ENCODE data around the gene ZNF43. TPM values are rescaled to one million over a fixed set of nuclear protein-coding genes. Genes with fewer than 3 reads are reported as not detected.
A peak's percentile ranks its signal among the peaks of the same experiment; 100 is the strongest.

The ZNF43 gene
- polyA plus RNA-seq, 1 experiment: 6.3 TPM

DNA sequence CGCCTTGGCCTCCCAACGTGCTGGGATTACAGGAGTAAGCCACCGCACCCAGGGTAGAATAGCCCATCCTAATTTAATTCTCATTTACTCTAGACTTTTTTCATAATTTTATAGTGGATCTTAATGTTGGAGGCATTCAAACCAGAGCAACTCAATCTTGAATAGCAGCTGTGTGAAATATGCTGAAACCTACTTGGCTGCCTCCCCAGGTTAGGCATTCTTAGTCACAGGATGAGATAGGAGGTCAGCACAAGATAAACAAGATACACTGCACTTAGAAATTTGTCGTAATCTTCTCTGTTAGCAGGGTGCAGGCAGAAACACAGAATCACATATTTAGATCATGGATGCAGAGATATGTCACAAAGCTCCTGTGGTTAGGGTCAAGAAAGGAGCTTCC lies 2.7 kb upstream of the ZNF43 start:
- no peak for DNase-seq (ENCODE audit: low read depth, low spot score)
- Histone ChIP-seq H3K4me3 (ENCODE audit: low read depth, low read length) (no peak overlapping the region), H3K9me3 (ENCODE audit: control insufficient read depth, insufficient read depth, low read length) (peaks cover 16% of the 10 kb centered on the region), H3K27me3 (ENCODE audit: control insufficient read depth, insufficient read depth, low read length) (no peaks in the 10 kb centered on the region), H3K27ac (ENCODE audit: low read depth, low read length) (no peak overlapping the region)
- POLR2A ChIA-PET: no interaction called here
- TF ChIP-seq, protein P1, sequence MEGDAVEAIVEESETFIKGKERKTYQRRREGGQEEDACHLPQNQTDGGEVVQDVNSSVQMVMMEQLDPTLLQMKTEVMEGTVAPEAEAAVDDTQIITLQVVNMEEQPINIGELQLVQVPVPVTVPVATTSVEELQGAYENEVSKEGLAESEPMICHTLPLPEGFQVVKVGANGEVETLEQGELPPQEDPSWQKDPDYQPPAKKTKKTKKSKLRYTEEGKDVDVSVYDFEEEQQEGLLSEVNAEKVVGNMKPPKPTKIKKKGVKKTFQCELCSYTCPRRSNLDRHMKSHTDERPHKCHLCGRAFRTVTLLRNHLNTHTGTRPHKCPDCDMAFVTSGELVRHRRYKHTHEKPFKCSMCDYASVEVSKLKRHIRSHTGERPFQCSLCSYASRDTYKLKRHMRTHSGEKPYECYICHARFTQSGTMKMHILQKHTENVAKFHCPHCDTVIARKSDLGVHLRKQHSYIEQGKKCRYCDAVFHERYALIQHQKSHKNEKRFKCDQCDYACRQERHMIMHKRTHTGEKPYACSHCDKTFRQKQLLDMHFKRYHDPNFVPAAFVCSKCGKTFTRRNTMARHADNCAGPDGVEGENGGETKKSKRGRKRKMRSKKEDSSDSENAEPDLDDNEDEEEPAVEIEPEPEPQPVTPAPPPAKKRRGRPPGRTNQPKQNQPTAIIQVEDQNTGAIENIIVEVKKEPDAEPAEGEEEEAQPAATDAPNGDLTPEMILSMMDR (IDR thresholded peaks at IDR 0.05; ENCODE audit: low read depth, low read length): no peak
- CTCF ChIA-PET: no interaction called here

DNA sequence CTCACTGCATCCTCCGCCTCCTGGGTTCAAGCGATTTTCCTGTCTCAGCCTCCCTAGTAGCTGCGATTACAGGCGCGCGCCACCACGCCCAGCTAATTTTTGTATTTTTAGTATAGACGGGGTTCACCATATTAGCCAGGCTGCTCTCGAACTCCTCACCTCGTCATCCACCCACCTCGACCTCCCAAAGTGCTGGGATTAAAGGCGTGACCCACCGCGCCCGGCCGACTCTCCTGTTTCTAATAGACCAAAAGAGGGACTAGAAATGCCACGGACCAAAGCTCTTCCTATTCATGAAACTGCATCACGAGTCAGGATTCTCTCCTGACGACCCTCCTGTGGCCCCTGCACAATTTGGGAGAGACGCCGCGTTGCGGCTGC lies 563 bp downstream of the ZNF43 start:
- TF ChIP-seq, protein P1 (IDR thresholded peaks at IDR 0.05; ENCODE audit: low read depth, low read length): no peak
- Histone ChIP-seq H3K4me3 (ENCODE audit: low read depth, low read length) (peak overlapping the region; percentile 77), H3K27me3 (ENCODE audit: control insufficient read depth, insufficient read depth, low read length) (no peaks in the 10 kb centered on the region), H3K27ac (ENCODE audit: low read depth, low read length) (peak overlapping the region; percentile 97), H3K9me3 (ENCODE audit: control insufficient read depth, insufficient read depth, low read length) (peaks cover 30% of the 10 kb centered on the region)
- POLR2A ChIA-PET: interaction anchor here (0.6 to 3.0 kb wide), 5 partner anchors 8 to 1438 kb away, joined by 3 to 23 read pairs (median 4); no protein-coding TSS in a partner anchor
- CTCF ChIA-PET: no interaction called here
- no peak for DNase-seq (ENCODE audit: low read depth, low spot score)

DNA sequence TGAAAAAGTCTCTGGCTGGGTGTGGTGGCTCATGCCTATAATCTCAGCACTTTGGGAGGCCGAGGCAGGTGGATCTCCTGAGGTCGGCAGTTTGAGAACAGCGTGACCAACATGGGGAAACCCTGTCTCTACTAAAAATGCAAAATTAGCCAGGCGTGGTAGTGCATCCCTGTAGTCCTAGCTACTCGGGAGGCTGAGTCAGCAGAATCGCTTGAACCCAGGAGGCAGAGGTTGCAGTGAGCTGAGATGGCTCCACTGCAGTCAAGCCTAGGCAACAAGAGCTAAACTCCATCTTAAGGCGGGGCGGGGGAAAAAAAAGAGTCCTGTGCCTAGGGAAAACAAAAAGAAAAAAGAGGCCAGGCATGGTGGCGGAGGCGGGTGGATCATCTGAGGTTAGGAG lies 2.2 kb downstream of the ZNF43 start:
- TF ChIP-seq, protein P1 (IDR thresholded peaks at IDR 0.05; ENCODE audit: low read depth, low read length): no peak
- CTCF ChIA-PET: no interaction called here
- Histone ChIP-seq H3K9me3 (ENCODE audit: control insufficient read depth, insufficient read depth, low read length) (peaks cover 38% of the 10 kb centered on the region), H3K27me3 (ENCODE audit: control insufficient read depth, insufficient read depth, low read length) (no peaks in the 10 kb centered on the region), H3K4me3 (ENCODE audit: low read depth, low read length) (no peak overlapping the region), H3K27ac (ENCODE audit: low read depth, low read length) (no peak overlapping the region)
- POLR2A ChIA-PET: no interaction called here
- DNase-seq (ENCODE audit: low read depth, low spot score): no peak

DNA sequence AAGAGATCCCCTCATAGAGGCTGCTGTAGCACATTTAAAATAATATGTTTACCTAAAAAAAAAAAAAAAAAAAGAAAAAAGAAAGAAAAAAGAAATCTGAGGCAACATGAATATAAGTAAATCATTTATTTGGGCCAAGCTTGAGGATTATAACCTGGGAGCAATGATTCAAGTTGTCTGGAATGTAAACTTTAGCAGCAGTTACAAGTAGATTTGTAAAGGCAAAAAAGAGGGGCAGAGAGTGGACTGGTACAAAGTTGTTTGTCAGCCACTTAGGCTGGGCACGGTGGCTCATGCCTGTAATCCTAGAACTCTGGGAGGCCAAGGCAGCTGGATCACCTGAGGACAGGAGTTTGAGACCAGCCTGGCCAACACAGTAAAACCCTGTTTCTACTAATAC lies 11.3 kb downstream of the ZNF43 start:
- H3K27ac ChIP-seq (ENCODE audit: low read depth, low read length): no peak overlapping the region
- ChIA-PET CTCF (no interaction called here), POLR2A (no interaction called here)
- no peaks in the 10 kb centered on the region for H3K27me3 ChIP-seq (ENCODE audit: control insufficient read depth, insufficient read depth, low read length)
- TF ChIP-seq, protein P1 (IDR thresholded peaks at IDR 0.05; ENCODE audit: low read depth, low read length): no peak
- H3K9me3 ChIP-seq (ENCODE audit: control insufficient read depth, insufficient read depth, low read length): peaks cover 61% of the 10 kb centered on the region
- no peak for DNase-seq (ENCODE audit: low read depth, low spot score)
- H3K4me3 ChIP-seq (ENCODE audit: low read depth, low read length): no peak overlapping the region

DNA sequence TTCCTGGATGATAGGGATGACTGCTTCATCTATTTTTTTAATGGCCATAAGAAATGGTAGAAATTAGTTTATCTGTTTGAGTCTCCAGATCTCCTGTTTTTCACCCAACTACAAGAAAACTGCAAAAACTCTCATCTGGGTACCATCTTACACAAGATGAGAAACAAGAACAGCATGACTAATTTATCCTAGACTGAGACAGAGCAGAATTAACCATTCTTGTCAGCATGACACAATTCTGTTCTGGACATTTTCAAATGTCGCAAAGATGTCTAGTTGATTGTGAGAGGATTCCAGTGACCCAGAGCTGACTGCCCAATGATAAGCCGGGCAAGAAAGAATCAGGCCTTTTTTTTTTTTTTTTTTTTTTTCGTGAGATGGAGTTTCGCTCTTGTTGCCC lies 12.8 kb downstream of the ZNF43 start:
- H3K4me3 ChIP-seq (ENCODE audit: low read depth, low read length): no peak overlapping the region
- peaks cover 56% of the 10 kb centered on the region for H3K9me3 ChIP-seq (ENCODE audit: control insufficient read depth, insufficient read depth, low read length)
- TF ChIP-seq, protein P1 (IDR thresholded peaks at IDR 0.05; ENCODE audit: low read depth, low read length): no peak
- no peak overlapping the region for H3K27ac ChIP-seq (ENCODE audit: low read depth, low read length)
- ChIA-PET POLR2A (no interaction called here), CTCF (no interaction called here)
- no peak for DNase-seq (ENCODE audit: low read depth, low spot score)
- no peaks in the 10 kb centered on the region for H3K27me3 ChIP-seq (ENCODE audit: control insufficient read depth, insufficient read depth, low read length)
